GM23338 (cell line): ENCODE data around the gene GSG1L. TPM values are rescaled to one million over a fixed set of nuclear protein-coding genes. Genes with fewer than 3 reads are reported as not detected.

Experiments
- ATAC-seq: fragments of 200-7000 bp; cut with Tn5 transposase; 3 replicates; pipeline ENCODE4 v1.9.1; 2020
- DNase-seq: peaks from one replicate; pipeline ENCODE4 v3.0.0-alpha.2; 2015; ENCODE audit warnings: low spot score
- H2AFZ ChIP-seq: fragments of 200-600 bp; sonication (generic); 2 replicates; pipeline ENCODE4 v1.8.0; 2016; ENCODE audit warnings: antibody characterized with exemption, mild to moderate bottlenecking, moderate library complexity
- H3F3A ChIP-seq: fragments of 200-600 bp; sonication (generic); replicated peaks from 2 replicates; pipeline ENCODE4 v1.8.0; 2017; ENCODE audit warnings: antibody characterized with exemption, mixed run types, low read depth
- H3K27ac ChIP-seq: fragments of 200-600 bp; sonication (generic); 2 replicates; pipeline ENCODE4 v1.6.1; 2016; ENCODE audit warnings: low read depth
- H3K27me3 ChIP-seq: fragments of 200-600 bp; sonication (generic); 2 replicates; pipeline ENCODE4 v1.8.0; 2016; ENCODE audit warnings: mild to moderate bottlenecking, mixed run types, moderate library complexity; ENCODE audit not compliant: insufficient read depth
- H3K36me3 ChIP-seq: fragments of 200-600 bp; sonication (generic); 2 replicates; pipeline ENCODE4 v1.8.0; 2016; ENCODE audit warnings: mild to moderate bottlenecking; ENCODE audit not compliant: insufficient read depth
- H3K4me1 ChIP-seq: fragments of 200-600 bp; sonication (generic); 2 replicates; pipeline ENCODE4 v1.8.0; 2016; ENCODE audit warnings: mild to moderate bottlenecking, moderate library complexity; ENCODE audit not compliant: insufficient read depth
- H3K4me2 ChIP-seq: fragments of 200-600 bp; sonication (generic); 2 replicates; pipeline ENCODE4 v1.7.1; 2017; ENCODE audit warnings: mixed run types
- H3K4me3 ChIP-seq: fragments of 200-600 bp; sonication (generic); 2 replicates; pipeline ENCODE4 v1.6.1; 2016; ENCODE audit warnings: mixed run types
- H3K79me2 ChIP-seq: fragments of 200-600 bp; sonication (generic); replicated peaks from 2 replicates; pipeline ENCODE4 v1.8.0; 2017; ENCODE audit warnings: mild to moderate bottlenecking; ENCODE audit not compliant: insufficient read depth
- H3K9me2 ChIP-seq: fragments of 200-600 bp; sonication (generic); 2 replicates; pipeline ENCODE4 v1.8.0; 2017; ENCODE audit not compliant: insufficient read depth
- H4K20me1 ChIP-seq: fragments of 200-600 bp; sonication (generic); replicated peaks from 2 replicates; pipeline ENCODE4 v1.8.0; 2017; ENCODE audit warnings: mild to moderate bottlenecking; ENCODE audit not compliant: insufficient read depth
- H3K27ac Mint-ChIP-seq: 2 replicates; pipeline ENCODE4 v1.8.0; 2020; ENCODE audit warnings: inconsistent platforms, mild to moderate bottlenecking, moderate library complexity, mixed read lengths
- H3K27me3 Mint-ChIP-seq: 3 replicates; pipeline ENCODE4 v1.8.0; 2022; ENCODE audit warnings: low read depth, mild to moderate bottlenecking, moderate library complexity, mixed read lengths, inconsistent platforms; ENCODE audit not compliant: insufficient read depth, poor library complexity
- H3K36me3 Mint-ChIP-seq: 3 replicates; pipeline ENCODE4 v1.8.0; 2021; ENCODE audit warnings: low read depth, mild to moderate bottlenecking, inconsistent platforms, moderate library complexity, mixed read lengths
- H3K4me1 Mint-ChIP-seq: 3 replicates; pipeline ENCODE4 v1.8.0; 2020; ENCODE audit warnings: mild to moderate bottlenecking, inconsistent platforms, mixed read lengths
- H3K4me3 Mint-ChIP-seq: 3 replicates; pipeline ENCODE4 v1.8.0; 2021; ENCODE audit warnings: moderate library complexity, mild to moderate bottlenecking, inconsistent platforms, mixed read lengths
- H3K9me3 Mint-ChIP-seq: 3 replicates; pipeline ENCODE4 v1.8.0; 2020; ENCODE audit warnings: moderate library complexity, mild to moderate bottlenecking, inconsistent platforms, mixed read lengths
- CREB1 ChIP-seq: fragments of 250-450 bp; sonication (Bioruptor Pico); IDR thresholded peaks from 2 replicates; pipeline ENCODE4 v1.5.0; 2020; ENCODE audit warnings: low read depth, mild to moderate bottlenecking, moderate library complexity
- EZH2 ChIP-seq: fragments of 200-600 bp; sonication (generic); IDR thresholded peaks from one replicate; pipeline ENCODE4 v1.8.0; 2017; ENCODE audit warnings: antibody characterized with exemption, mild to moderate bottlenecking, low read depth; ENCODE audit not compliant: unreplicated experiment
- EZH2phosphoT487 ChIP-seq: fragments of 200-600 bp; sonication (generic); IDR thresholded peaks from one replicate; pipeline ENCODE4 v1.8.1; 2018; ENCODE audit warnings: antibody characterized with exemption; ENCODE audit not compliant: unreplicated experiment
- JUNB ChIP-seq: IDR thresholded peaks from one replicate; pipeline ENCODE4 v1.6.1; 2016; ENCODE audit warnings: antibody characterized with exemption; ENCODE audit not compliant: unreplicated experiment
- NANOG ChIP-seq: IDR thresholded peaks from 2 replicates; pipeline ENCODE4 v1.6.1; 2016; ENCODE audit warnings: antibody characterized with exemption, borderline replicate concordance
- STAT1 ChIP-seq: IDR thresholded peaks from one replicate; pipeline ENCODE4 v1.6.1; 2016; ENCODE audit warnings: antibody characterized with exemption; ENCODE audit not compliant: unreplicated experiment
- ZNF114 ChIP-seq: fragments of 250-450 bp; sonication (Bioruptor Pico); IDR thresholded peaks from 2 replicates; pipeline ENCODE4 v1.5.0; 2020; ENCODE audit warnings: mild to moderate bottlenecking, moderate library complexity
- polyA plus RNA-seq: library from polyadenylated mRNA; unstranded; fragments of >200 nt; fragmentation: Nextera tagmentation; extraction: Ambion mirVana; gene quantifications from 2 replicates; pipeline ENCODE4 v1.2.1, GENCODE V29; 2016
- total RNA-seq: library from RNA; depleted of rRNA; stranded (reverse); fragments of >200 nt; shearing (Covaris generic); gene quantifications from 2 replicates; pipeline ENCODE4 v1.2.3, GENCODE V29; 2014
- TF ChIP-seq, protein P1 (sequence below): IDR thresholded peaks from 2 replicates; pipeline ENCODE4 v1.6.1; 2016; ENCODE audit warnings: antibody characterized with exemption
- TF ChIP-seq, protein P2 (sequence below), 2 experiments: fragments of 200-600 bp in 1 of 2; sonication (generic) in 1 of 2; conservative IDR thresholded peaks; 2 replicates each; pipeline versions ENCODE4 v1.5.1 to v1.6.1; 2016 to 2017; ENCODE audit warnings: antibody characterized with exemption in 2 of 2, low read depth in 2 of 2, mild to moderate bottlenecking in 2 of 2, moderate library complexity in 1 of 2

Gene GSG1L
- total and polyA plus RNA-seq, 2 experiments from 2014 or later, result 0.36 to 0.63 TPM

DNA sequence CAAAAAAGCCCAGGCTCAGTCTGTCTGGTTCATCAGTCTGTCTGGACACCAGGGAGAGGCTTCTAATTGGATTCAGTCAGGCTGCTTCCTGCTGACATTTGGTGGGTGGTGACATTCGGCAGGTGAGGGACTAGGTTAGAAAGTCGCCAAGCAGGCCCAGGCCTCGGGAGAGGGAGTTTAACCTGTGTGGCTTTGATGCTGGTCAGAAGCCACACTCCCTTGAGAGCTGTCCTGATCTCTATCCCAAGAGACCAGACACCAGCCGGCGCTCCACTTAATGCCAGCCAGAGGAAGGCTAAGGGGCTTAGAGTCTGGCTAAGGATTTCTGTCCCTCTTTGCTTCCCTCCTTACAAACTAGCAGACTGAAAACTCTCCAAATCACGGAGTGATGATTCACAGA lies 135.0 kb downstream of the GSG1L start:
- H3K4me1 Mint-ChIP-seq, result no peaks in the 10 kb centered on the region; the same call in 2 of the 3 replicates
- ATAC-seq, result peak; percentile 55; the same call in 2 of the 3 replicates

DNA sequence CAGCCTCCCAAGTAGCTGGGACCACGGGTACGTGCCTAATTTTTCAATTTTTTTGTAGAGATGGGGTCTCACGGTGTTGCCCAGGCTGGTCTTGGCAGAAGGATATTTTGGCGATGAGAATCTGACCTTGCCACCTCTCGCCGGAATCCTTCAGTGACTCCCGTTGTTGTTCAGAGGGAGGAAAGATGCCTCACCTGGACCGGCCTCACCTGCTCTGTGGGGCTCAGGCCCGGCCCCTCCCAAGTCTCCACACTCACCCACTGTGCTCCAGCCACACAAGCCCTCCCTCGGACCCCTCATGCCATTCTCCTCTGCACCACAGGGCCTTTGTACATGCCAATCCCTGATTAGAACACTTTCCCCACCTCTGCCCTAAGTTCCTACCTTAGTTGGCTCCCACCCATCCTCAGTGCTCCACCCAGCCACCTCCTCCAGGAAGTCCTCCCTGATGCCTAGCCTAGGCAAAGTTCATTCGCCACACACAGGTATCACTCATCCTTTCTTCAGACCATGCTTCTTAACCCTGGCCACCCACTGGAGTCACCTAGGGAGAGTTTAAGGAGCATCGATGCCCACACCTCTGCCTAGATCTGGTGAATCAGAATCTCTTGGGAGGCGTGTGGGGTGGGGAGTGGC lies 136.1 kb downstream of the GSG1L start:
- DNase-seq, result no peak
- Histone ChIP-seq H3K4me1 (no peaks in the 10 kb centered on the region), H2AFZ (no peak overlapping the region), H3K27me3 (no peaks in the 10 kb centered on the region), H3K4me2 (no peak overlapping the region), H3K9me2 (no peaks in the 10 kb centered on the region), H3K36me3 (no peaks in the 10 kb centered on the region), H4K20me1 (no peaks in the 10 kb centered on the region), H3K4me3 (no peak overlapping the region), H3F3A (no peaks in the 10 kb centered on the region), H3K27ac (no peak overlapping the region), H3K79me2 (no peaks in the 10 kb centered on the region)
- Mint-ChIP-seq H3K4me1 (no peaks in the 10 kb centered on the region; the same call in 2 of the 3 replicates), H3K27me3 (peaks cover 7% of the 10 kb centered on the region), H3K4me3 (no peak overlapping the region), H3K27ac (no peak overlapping the region), H3K9me3 (no peaks in the 10 kb centered on the region), H3K36me3 (no peaks in the 10 kb centered on the region)
- ATAC-seq, result no peak
- no peak for TF ChIP-seq EZH2

More for the DNA sequence above, 135.0 kb downstream of the GSG1L start:
- Histone ChIP-seq H3K4me3 (no peak overlapping the region), H3K4me2 (no peak overlapping the region), H3K27me3 (no peaks in the 10 kb centered on the region), H4K20me1 (no peaks in the 10 kb centered on the region), H3K36me3 (no peaks in the 10 kb centered on the region), H3K79me2 (no peaks in the 10 kb centered on the region), H3F3A (no peaks in the 10 kb centered on the region), H3K9me2 (no peaks in the 10 kb centered on the region), H2AFZ (no peak overlapping the region), H3K4me1 (no peaks in the 10 kb centered on the region), H3K27ac (no peak overlapping the region)
- Mint-ChIP-seq H3K9me3 (no peaks in the 10 kb centered on the region), H3K27ac (no peak overlapping the region), H3K4me3 (no peak overlapping the region), H3K27me3 (peaks cover 7% of the 10 kb centered on the region), H3K36me3 (no peaks in the 10 kb centered on the region)
- peak; percentile 43 for DNase-seq
- TF ChIP-seq JUNB, result no peak
- no peak for TF ChIP-seq STAT1
- TF ChIP-seq, protein P1, sequence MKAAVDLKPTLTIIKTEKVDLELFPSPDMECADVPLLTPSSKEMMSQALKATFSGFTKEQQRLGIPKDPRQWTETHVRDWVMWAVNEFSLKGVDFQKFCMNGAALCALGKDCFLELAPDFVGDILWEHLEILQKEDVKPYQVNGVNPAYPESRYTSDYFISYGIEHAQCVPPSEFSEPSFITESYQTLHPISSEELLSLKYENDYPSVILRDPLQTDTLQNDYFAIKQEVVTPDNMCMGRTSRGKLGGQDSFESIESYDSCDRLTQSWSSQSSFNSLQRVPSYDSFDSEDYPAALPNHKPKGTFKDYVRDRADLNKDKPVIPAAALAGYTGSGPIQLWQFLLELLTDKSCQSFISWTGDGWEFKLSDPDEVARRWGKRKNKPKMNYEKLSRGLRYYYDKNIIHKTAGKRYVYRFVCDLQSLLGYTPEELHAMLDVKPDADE, result no peak
- TF ChIP-seq, protein P2, sequence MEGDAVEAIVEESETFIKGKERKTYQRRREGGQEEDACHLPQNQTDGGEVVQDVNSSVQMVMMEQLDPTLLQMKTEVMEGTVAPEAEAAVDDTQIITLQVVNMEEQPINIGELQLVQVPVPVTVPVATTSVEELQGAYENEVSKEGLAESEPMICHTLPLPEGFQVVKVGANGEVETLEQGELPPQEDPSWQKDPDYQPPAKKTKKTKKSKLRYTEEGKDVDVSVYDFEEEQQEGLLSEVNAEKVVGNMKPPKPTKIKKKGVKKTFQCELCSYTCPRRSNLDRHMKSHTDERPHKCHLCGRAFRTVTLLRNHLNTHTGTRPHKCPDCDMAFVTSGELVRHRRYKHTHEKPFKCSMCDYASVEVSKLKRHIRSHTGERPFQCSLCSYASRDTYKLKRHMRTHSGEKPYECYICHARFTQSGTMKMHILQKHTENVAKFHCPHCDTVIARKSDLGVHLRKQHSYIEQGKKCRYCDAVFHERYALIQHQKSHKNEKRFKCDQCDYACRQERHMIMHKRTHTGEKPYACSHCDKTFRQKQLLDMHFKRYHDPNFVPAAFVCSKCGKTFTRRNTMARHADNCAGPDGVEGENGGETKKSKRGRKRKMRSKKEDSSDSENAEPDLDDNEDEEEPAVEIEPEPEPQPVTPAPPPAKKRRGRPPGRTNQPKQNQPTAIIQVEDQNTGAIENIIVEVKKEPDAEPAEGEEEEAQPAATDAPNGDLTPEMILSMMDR (conservative IDR thresholded peaks at IDR 0.05; ENCODE audit: low read depth in 2 of 2), result no peak
- TF ChIP-seq ZNF114 (CRISPR knock-in tag), result no peak
- TF ChIP-seq EZH2, result no peak
- TF ChIP-seq NANOG, result no peak
- no peak for TF ChIP-seq EZH2phosphoT487
- no peak for TF ChIP-seq CREB1 (CRISPR knock-in tag)
